T-helper 2 cell treated with Interferon-gamma antibody and Interleukin-4, amounts not matched to agents 5 μg/mL and 100 μg/mL, for 36 hours (primary cell): ENCODE results near the gene SHROOM1.
A peak's percentile ranks its signal among the peaks of the same experiment; 100 is the strongest.

Source experiments
- DNase-seq: peaks from one replicate; pipeline ENCODE4 v3.0.0; 2021; ENCODE audit warnings: low spot score
- H3K27ac Mint-ChIP-seq: one replicate; pipeline ENCODE4 v1.8.0; 2021; ENCODE audit warnings: mild to moderate bottlenecking, mixed read lengths
- H3K27me3 Mint-ChIP-seq: one replicate; pipeline ENCODE4 v1.8.0; 2021; ENCODE audit warnings: low read depth, mixed read lengths
- H3K36me3 Mint-ChIP-seq: one replicate; pipeline ENCODE4 v1.8.0; 2021; ENCODE audit warnings: low read depth, mixed read lengths
- H3K4me1 Mint-ChIP-seq: one replicate; pipeline ENCODE4 v1.8.0; 2021; ENCODE audit warnings: low read depth, mixed read lengths
- H3K4me3 Mint-ChIP-seq: one replicate; pipeline ENCODE4 v1.8.0; 2022; ENCODE audit warnings: mild to moderate bottlenecking, moderate library complexity, mixed read lengths
- H3K9me3 Mint-ChIP-seq: one replicate; pipeline ENCODE4 v1.8.0; 2021; ENCODE audit warnings: mixed read lengths

SHROOM1 gene

DNA sequence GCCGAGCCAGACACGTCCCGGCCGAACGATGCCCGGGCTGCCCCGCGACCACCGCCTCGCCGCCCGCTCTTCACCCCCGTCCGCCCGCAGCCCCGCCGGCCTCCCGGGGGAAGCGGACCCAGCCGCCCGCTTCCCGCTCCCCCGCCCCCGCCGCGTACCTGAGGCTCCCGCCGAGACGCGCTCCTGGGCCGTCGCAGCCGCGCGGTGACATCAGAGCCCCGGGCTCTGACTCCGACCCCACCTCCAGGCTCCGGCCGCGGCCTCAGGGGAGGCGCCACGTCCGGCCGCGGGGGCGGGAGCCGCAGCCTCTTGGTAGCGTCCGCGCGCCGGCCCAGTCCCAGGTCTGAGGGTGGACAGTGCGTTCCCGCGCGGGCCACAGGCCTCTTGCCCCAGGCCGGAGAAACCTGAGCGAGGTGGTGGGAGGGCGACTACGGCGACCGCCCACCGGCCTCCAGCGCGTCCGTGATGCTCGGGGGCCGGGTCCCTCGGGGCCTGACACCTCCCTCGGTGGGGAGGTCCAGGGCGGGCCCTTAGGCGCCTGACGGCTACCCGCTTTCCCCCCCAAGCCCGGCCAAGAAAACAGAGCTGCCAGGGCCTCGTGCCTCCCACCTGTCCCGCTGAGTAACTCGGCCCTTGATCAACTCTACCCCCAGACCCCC is at the start of gene SHROOM1:
TSS of gene SHROOM1 (minus strand) at position 212 of the 659 bp plus-strand sequence. CDS start 4,507 bp downstream, outside the sequence.
- Mint-ChIP-seq H3K4me3 (peak within 1 kb of the TSS; percentile 89), H3K9me3 (no peaks in the 10 kb centered on the region), H3K27me3 (peaks cover 58% of the 10 kb centered on the region), H3K36me3 (no peaks in the 10 kb centered on the region), H3K27ac (peak within 1 kb of the TSS; percentile 81), H3K4me1 (peaks cover 15% of the 10 kb centered on the region)
- peak; percentile 30 for DNase-seq

GRCh38 chr5:132877938-132878337 is 47.5 kb upstream of the SHROOM1 start:
- no peak for DNase-seq
- H3K4me1 Mint-ChIP-seq = no peaks in the 10 kb centered on the region
- H3K27me3 Mint-ChIP-seq = no peaks in the 10 kb centered on the region
- H3K4me3 Mint-ChIP-seq = no peak overlapping the region
- H3K27ac Mint-ChIP-seq = no peak overlapping the region
- H3K36me3 Mint-ChIP-seq = peaks cover 27% of the 10 kb centered on the region
- H3K9me3 Mint-ChIP-seq = no peaks in the 10 kb centered on the region

DNA sequence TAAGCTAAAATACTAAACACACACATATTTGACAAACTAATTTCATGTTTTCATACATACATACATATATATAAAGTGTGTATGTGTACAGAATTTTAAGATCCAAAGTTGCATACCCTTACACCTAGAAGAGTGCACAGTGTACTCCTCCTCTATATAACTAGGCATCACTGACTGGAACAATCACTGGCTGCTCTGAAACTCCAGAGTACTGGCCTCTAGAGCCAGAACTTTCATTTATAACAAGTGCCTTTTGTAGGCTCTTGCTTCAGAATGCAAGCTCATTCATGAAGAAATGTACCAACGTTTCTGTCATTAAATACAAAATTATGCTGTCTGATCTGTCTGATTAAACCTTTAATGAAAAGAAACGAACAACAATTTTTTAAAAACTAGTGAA is 47.0 kb upstream of the SHROOM1 start:
- Mint-ChIP-seq H3K4me3 (no peak overlapping the region), H3K36me3 (peaks cover 27% of the 10 kb centered on the region), H3K4me1 (no peaks in the 10 kb centered on the region), H3K9me3 (no peaks in the 10 kb centered on the region), H3K27me3 (no peaks in the 10 kb centered on the region), H3K27ac (no peak overlapping the region)
- DNase-seq = no peak

DNA sequence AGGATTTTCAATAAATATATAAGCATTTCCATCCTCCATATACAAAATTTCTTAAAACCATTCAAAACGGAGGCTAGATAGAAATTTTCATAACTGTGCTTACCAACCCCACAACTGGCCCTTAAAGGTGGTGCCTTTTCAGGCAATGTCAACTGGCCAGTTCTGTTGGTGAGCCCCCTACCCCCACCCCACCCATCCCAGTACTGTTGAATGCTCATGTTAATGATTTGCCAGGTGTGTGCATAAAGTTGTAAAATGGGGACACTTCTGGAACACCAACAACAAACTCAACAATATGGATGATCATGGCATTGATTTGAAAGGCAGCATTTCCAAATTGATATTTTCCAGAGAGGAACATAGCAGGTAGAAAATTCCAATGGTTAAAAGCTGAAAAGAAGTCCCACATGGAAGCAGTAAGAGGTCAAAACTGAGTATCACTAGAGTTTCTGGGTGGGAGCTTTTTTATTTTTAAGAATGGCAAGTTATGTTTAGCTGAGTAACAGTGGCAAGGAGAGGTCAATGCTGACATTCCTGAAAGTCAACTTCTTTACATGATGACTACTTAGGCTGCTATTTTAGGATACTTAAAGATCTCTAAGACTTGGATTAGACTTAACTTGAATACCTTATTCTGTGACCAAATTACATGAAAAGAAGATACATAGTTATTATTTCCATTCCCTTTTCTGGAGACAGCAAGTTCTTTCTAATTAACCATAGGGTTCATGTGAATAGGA is 45.7 kb upstream of the SHROOM1 start:
- Mint-ChIP-seq H3K27me3 (no peaks in the 10 kb centered on the region), H3K9me3 (no peaks in the 10 kb centered on the region), H3K27ac (no peak overlapping the region), H3K4me1 (no peaks in the 10 kb centered on the region), H3K36me3 (peaks cover 27% of the 10 kb centered on the region), H3K4me3 (no peak overlapping the region)
- DNase-seq = no peak

GRCh38 chr5:132873930-132874271 is 43.5 kb upstream of the SHROOM1 start:
- Mint-ChIP-seq H3K27me3 (no peaks in the 10 kb centered on the region), H3K36me3 (peaks cover 25% of the 10 kb centered on the region), H3K4me1 (peaks cover under 1% of the 10 kb centered on the region), H3K9me3 (no peaks in the 10 kb centered on the region), H3K4me3 (no peak overlapping the region), H3K27ac (no peak overlapping the region)
- DNase-seq = no peak

GRCh38 chr5:132873119-132873929 is 42.9 kb upstream of the SHROOM1 start, which contains the start of gene LEAP2:
Gene LEAP2 (plus strand): TSS chr5:132873668. CDS start chr5:132873695, 27 bp downstream.
- Mint-ChIP-seq H3K4me1 (peaks cover 3% of the 10 kb centered on the region), H3K4me3 (no peak within 1 kb of the TSS), H3K27me3 (no peaks in the 10 kb centered on the region), H3K27ac (no peak within 1 kb of the TSS), H3K9me3 (no peaks in the 10 kb centered on the region), H3K36me3 (peaks cover 30% of the 10 kb centered on the region)
- DNase-seq = no peak

DNA sequence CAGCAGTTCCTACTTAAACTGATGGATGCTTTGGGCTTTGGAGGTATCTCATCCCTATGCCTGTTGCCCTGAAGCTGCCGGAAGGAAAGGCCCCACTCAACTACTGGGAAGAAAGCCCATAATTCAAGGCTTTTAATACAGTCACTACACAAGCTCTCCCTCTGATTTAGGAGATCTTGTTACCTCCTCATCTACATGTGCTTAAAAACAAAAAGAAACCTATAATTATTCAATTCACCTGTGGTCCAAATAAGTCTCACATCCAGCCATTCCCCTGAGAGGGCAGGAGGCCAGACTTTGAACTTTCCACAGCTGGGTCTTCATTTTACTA is 42.3 kb upstream of the SHROOM1 start:
- H3K27ac Mint-ChIP-seq = no peak overlapping the region
- peaks cover 27% of the 10 kb centered on the region for H3K36me3 Mint-ChIP-seq

DNA sequence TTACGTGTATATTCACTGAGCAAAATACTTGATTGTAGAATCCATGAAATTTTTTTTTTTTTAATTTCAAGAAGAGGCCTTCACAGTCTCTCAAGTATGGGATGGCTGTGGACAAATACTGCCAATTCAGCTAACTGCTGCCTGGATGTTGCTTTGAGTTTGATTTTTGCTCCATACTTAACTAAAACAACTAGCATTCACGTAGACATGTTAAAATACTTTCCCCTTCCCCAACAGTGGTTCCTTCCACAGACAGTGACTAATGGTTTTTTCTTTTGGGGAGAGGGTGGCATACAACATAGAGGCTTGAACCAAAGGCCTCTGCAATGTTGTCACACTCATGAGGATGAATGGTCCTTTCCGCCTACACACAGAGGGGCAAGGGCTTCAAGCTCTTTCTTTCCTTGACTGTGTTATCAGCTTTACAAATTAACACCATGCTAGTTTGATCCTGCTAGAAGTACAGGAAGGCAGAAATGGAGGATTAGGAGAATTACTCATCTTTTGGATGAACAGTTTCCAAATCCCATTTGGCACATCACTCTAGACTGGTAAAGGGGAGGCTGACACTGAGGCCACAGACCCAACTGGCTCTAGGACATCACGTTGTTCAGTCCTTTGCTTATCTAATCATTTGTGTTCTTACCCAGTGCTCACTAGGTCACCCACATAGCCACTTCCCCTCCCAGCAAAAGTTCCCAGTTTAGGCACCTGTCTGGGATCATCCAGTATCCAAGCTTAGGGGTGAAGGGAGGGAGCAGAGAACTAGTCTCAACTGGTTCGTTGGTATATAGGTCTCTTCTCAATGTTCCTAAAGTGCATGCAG is 41.2 kb upstream of the SHROOM1 start:
- Mint-ChIP-seq H3K4me1 (peaks cover 10% of the 10 kb centered on the region), H3K27me3 (no peaks in the 10 kb centered on the region), H3K36me3 (peaks cover 29% of the 10 kb centered on the region), H3K27ac (no peak overlapping the region), H3K9me3 (no peaks in the 10 kb centered on the region), H3K4me3 (no peak overlapping the region)
- no peak for DNase-seq

More for the DNA sequence above, 42.3 kb upstream of the SHROOM1 start:
- no peak overlapping the region for H3K4me3 Mint-ChIP-seq
- DNase-seq = no peak
- no peaks in the 10 kb centered on the region for H3K27me3 Mint-ChIP-seq
- no peaks in the 10 kb centered on the region for H3K9me3 Mint-ChIP-seq
- H3K4me1 Mint-ChIP-seq = peaks cover 3% of the 10 kb centered on the region

- Mint-ChIP-seq H3K4me1 (peaks cover 14% of the 10 kb centered on the region), H3K9me3 (no peaks in the 10 kb centered on the region), H3K36me3 (peaks cover 32% of the 10 kb centered on the region)
These were observed 40.4 kb upstream of the SHROOM1 start for GRCh38 chr5:132870801-132871200.

GRCh38 chr5:132868754-132869153 is 38.3 kb upstream of the SHROOM1 start:
- no peak for DNase-seq
- no peak overlapping the region for H3K27ac Mint-ChIP-seq
- no peaks in the 10 kb centered on the region for H3K9me3 Mint-ChIP-seq
- peaks cover 32% of the 10 kb centered on the region for H3K36me3 Mint-ChIP-seq
- peaks cover 18% of the 10 kb centered on the region for H3K4me1 Mint-ChIP-seq
- H3K27me3 Mint-ChIP-seq = no peaks in the 10 kb centered on the region
- H3K4me3 Mint-ChIP-seq = peak overlapping the region; percentile 98

More at GRCh38 chr5:132870801-132871200, 40.4 kb upstream of the SHROOM1 start:
- no peak overlapping the region for H3K4me3 Mint-ChIP-seq
- DNase-seq = no peak
- H3K27me3 Mint-ChIP-seq = no peaks in the 10 kb centered on the region
- no peak overlapping the region for H3K27ac Mint-ChIP-seq

DNA sequence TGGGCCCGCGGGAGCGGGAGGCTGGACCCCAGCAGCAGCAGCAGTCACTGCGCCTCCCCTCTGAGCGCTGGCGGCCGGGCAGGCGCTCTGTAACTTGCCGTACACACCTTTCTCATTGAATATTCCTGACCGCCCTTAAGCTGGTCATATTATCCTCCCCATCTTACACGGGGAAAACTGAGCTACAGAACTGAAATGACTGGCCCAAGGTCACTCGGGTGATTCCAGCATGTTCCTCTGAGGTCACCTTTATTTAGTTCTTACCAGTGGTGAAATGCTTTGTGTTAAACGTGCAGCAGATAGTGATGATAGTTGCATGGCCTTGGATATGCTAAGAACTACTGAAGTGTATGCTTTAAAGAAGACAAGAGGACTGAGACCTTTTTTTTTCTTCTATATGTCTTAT is 36.6 kb upstream of the SHROOM1 start:
- H3K9me3 Mint-ChIP-seq = no peaks in the 10 kb centered on the region
- peak overlapping the region; percentile 99 for H3K27ac Mint-ChIP-seq
- peaks cover 18% of the 10 kb centered on the region for H3K4me1 Mint-ChIP-seq
- peak overlapping the region; percentile 98 for H3K4me3 Mint-ChIP-seq
- peaks cover 26% of the 10 kb centered on the region for H3K36me3 Mint-ChIP-seq
- DNase-seq = no peak
- H3K27me3 Mint-ChIP-seq = peaks cover 11% of the 10 kb centered on the region

GRCh38 chr5:132866342-132867045 is 36.0 kb upstream of the SHROOM1 start, which contains the start of the genes GDF9 and UQCRQ:
Gene GDF9 (minus strand): TSS chr5:132866469. CDS start chr5:132864533, 1,936 bp downstream.
Gene UQCRQ (plus strand): TSS chr5:132866642. CDS start chr5:132866882, 240 bp downstream.
- peak; percentile 94 for DNase-seq
- H3K4me1 Mint-ChIP-seq = peaks cover 18% of the 10 kb centered on the region
- H3K9me3 Mint-ChIP-seq = no peaks in the 10 kb centered on the region
- H3K27me3 Mint-ChIP-seq = peaks cover 11% of the 10 kb centered on the region
- H3K4me3 Mint-ChIP-seq = peak within 1 kb of the TSS; percentile 98
- H3K36me3 Mint-ChIP-seq = peaks cover 22% of the 10 kb centered on the region
- H3K27ac Mint-ChIP-seq = peak within 1 kb of the TSS; percentile 99
